ENCODE results near the gene CACNA2D3.

- no peak for TF ChIP-seq FOXK2 (IDR thresholded peaks at IDR 0.05)
- no peak for TF ChIP-seq FOXM1 (IDR thresholded peaks at IDR 0.05; ENCODE audit: borderline replicate concordance)
- TF ChIP-seq ELF4 (IDR thresholded peaks at IDR 0.05), result no peak
- no peak for TF ChIP-seq LEF1 (IDR thresholded peaks at IDR 0.05; ENCODE audit: borderline replicate concordance)
- no peak for TF ChIP-seq SP1 (IDR thresholded peaks at IDR 0.05)
- TF ChIP-seq ZNF384 (IDR thresholded peaks at IDR 0.05), result no peak
Observed at GRCh38 chr3:55118451-55118850, 996.1 kb downstream of the CACNA2D3 start.

Data from HEK293T (cell line).